Anterior cingulate cortex (tissue), 58 donors: ENCODE results near the gene ASS1.
A peak's percentile ranks its signal among the peaks of the same experiment; 100 is the strongest.
"Not testable (repeated sequence)": the region's sequence is repeated elsewhere in the genome, so short reads cannot be mapped to it uniquely, and the experiment has no call there.

Source experiments
- DNase-seq, 58 donors: peaks; one replicate each; lab custom pipeline; 2025; lab: John Stamatoyannopoulos, UW

Gene ASS1

GRCh38 chr9:130444565-130445221 lies at the start of gene ASS1:
ASS1 (plus strand) TSS chr9:130444961; CDS start chr9:130452229, 7,268 bp downstream.
- DNase-seq: peak in 19 of 58 donors; percentile 6 to 52 (median 23)

DNA sequence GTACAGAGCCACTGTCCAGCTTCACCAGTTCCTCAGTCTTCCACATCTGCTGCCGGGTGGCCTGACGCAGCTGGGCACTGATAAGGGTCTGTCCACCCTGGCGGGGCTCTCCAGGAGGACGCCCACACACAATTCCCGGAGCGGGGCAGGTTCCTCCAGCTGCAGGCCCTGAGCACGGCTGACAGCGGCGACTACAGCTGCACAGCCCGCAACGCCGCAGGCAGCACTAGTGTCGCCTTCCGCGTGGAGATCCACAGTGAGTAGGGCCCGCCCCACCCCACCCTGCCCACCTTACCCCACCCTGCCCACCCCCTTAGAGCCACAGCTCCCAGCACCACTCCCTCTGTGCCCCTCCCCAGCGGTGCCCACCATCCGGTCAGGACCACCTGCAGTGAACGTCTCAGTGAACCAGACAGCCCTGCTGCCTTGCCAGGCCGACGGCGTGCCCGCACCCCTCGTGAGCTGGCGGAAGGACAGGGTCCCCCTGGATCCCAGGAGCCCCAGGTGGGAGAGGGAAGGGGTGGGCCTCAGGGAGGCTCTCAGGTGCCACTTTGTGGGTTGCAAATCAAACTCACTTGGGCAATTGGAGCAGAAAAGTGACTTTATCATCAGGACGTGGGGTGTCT lies 48.8 kb upstream of the ASS1 start:
- no peak for DNase-seq

DNA sequence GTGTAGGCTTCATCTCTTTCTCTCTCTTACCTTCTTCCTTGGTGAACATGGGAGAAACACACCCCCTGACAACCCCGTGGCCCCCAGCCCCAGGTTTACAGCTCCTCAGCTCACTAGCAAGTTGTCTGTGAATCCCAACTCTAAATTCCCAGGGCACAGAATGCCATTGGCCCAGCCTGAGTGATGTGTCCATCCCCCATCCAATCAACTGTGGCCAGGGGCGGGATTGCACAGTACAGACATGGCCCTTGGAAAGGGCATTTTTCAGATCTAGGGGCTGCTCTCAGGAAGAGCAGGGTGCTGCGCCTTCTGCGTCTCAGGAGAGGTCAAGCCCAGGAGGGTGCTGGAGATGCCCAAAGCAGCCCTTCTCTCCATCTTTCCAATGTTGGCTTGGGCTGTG lies 48.2 kb upstream of the ASS1 start:
- no peak for DNase-seq

- no peak for DNase-seq
These were observed 46.1 kb upstream of the ASS1 start for GRCh38 chr9:130398487-130399240.

- DNase-seq: no peak
These were observed 45.0 kb upstream of the ASS1 start for GRCh38 chr9:130399768-130400167.

DNA sequence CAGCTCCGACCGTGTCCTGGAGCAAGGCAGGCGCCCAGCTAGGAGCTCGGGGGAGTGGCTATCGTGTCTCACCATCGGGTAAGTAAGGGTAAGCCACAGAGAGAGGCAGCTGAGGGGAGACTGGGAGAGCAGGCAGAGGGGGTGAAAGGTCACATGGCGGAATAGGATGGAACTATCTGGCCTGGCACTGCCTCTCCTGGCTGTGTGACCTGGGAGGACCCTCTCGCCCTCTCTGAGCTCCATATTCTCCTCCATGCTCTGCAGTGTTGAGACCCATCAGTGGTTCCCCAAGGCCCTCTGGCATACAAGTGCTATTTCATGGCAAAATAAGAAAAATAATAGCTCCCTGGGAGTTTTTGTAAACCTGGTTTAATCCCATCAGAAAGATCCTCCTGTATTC lies 43.9 kb upstream of the ASS1 start:
- no peak for DNase-seq

GRCh38 chr9:130401742-130402141 lies 43.0 kb upstream of the ASS1 start:
- not testable (repeated sequence) for DNase-seq

GRCh38 chr9:130402243-130402642 lies 42.5 kb upstream of the ASS1 start:
- no peak for DNase-seq

DNA sequence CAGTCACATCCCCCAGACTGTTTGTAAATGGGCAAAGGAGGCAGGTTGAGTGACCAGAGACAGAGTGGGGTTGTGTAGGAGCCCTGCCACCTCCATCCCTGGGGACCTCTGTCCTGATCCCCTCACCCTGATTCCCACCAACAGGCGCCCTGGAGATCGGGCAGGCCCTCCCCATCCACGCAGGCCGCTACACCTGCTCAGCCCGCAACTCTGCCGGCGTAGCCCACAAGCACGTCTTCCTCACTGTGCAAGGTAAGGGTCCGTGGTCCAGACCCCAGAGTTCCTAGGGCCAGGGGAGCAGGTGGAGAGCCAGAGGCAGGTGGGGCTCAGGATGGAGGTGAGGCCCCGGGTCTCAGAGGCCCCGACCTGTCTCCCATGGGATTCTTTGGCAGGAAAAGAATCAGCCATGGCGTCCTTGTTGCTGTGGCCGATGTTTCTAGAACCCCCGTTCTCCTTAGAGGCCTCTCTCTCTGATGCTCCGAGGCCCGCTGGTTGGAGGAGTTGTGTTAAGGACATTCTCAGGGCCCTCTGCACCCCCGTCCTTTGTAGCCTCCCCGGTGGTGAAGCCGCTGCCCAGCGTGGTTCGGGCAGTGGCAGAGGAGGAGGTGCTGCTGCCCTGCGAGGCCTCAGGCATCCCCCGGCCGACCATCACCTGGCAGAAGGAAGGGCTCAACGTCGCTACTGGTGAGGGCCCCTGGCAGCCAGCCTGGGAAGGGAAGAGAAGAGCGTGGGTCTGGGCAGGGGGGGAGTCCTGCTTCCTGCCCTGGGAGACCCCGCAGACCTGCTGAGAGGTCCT lies 41.9 kb upstream of the ASS1 start:
- no peak for DNase-seq

DNA sequence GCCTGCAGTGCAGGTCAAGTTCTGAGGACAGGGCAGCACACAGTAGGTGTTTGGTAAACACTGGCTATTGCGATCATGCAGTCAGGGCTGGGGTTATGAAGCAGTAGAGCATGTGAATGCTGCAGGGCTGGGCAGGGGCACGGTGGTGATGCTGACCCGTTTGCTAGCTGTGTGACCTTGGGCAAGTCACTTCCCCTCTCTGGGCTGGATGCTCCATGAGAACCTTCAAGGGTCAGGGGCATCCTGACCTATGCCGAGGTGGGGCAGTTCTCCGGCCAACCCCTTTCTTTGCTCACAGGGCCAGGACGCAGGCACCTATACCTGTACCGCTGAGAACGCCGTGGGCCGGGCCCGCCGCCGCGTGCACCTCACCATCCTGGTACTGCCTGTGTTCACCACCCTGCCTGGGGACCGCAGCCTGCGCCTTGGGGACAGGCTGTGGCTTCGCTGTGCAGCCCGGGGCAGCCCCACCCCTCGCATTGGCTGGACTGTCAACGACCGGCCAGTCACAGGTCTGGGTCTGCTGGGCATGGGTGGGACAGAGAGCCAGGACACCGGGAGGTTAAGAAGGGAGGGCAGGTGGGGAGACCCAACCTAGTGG lies 39.0 kb upstream of the ASS1 start:
- no peak for DNase-seq

GRCh38 chr9:130406278-130406895 lies 38.4 kb upstream of the ASS1 start:
- no peak for DNase-seq

DNA sequence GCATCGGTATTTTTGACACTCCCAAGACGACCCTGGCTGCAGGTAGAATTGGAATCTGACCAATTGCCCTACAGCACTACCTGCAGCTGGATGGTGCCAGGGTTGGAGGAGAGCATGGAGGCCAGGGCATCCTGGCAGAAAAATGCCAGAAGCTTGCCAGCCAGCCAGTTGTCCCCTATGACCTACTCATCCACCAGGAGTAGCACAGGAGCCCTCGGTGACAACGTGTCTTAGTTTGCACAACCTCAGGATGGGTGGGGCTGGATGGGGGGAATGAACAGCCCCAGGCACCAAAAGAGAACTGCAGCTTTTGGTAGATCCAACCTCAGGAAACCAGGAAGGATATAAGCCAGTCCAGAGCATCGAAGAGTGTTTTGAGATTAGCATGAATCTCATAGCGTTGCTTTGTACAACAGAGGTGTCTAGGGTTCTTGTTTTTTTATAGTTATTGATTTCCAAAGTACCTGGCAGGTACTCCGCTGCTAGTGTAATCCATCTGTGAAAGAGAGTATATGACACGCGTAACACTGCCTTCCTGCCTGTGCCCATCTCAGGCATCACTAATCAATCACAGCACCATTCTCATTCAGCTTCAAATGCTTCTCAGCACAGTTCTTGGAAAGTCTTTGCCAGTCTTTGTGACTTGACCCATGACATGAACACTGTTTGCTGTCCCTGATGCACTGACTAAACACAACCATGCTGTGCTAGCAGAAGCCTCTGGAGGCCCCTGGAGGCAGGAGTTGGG lies 36.7 kb upstream of the ASS1 start:
- no peak for DNase-seq

DNA sequence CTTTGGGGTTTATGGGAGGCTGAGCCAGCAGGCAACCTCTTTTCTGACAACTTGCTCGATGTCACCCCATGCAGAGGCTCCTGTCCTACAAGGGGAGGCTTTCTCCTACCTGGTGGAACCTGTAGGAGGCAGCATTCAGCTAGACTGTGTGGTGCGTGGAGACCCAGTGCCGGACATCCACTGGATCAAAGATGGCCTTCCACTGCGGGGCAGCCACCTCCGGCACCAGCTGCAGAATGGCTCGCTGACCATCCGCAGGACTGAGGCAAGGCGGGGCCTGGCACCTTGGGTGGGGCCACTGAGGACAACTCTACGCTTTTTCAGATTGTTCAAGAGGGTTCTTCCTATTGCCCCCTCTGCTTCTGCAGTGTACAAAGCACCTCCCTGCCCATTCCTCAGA lies 36.1 kb upstream of the ASS1 start:
- DNase-seq: no peak

DNA sequence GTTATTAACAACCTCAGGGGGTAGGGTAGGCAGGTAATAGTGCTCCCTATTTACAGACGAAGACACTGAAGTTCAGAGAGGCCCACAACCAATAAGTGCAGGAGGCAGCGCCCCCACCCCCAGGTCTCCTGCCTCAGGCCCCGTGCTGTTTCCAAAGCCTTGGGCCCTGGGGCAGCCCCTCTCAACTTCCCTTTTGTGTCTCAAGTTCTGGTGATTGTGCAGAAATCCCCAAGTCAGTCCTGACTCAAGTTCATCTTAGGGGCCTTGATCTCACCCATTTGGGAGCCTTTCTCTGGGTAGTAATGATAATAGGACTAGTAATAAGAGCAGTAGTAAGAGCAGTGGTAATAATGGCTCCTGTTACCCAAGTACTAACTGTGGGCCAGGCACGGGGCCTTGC lies 35.5 kb upstream of the ASS1 start:
- DNase-seq: no peak

DNA sequence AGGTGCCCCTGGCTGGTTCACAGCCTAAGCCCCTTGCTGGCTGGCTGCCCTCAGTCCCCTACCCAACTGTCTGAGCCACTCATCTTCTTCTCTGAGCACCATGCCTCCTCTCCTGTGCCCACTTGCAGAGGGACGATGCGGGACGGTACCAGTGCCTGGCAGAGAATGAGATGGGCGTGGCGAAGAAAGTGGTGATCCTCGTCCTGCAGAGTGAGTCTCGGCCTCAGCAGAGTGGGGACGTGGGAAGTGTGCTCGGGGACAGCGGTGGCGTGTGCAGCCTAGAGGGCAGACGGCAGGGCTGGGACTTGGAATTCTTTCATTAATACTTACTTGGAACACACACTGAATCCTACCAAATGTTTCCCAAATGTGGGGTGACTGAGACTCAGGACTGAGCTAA lies 34.3 kb upstream of the ASS1 start:
- DNase-seq: no peak

DNA sequence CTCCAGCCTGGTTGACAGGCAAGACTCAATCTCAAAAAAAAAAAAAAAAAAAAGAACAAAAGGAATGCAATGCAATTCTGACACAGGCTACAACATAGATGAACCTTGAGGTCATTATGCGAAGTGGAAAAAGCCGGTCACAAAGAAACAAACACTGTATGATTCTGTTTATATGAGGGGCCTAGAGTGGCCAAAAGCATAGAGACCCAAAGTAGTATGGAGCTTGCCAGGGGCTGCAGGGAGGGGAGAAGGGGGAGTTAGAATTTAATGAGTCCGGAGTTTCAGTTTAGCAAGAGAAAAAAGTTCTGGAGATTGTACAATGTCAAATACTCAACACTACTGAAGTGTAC lies 33.2 kb upstream of the ASS1 start:
- no peak for DNase-seq

DNA sequence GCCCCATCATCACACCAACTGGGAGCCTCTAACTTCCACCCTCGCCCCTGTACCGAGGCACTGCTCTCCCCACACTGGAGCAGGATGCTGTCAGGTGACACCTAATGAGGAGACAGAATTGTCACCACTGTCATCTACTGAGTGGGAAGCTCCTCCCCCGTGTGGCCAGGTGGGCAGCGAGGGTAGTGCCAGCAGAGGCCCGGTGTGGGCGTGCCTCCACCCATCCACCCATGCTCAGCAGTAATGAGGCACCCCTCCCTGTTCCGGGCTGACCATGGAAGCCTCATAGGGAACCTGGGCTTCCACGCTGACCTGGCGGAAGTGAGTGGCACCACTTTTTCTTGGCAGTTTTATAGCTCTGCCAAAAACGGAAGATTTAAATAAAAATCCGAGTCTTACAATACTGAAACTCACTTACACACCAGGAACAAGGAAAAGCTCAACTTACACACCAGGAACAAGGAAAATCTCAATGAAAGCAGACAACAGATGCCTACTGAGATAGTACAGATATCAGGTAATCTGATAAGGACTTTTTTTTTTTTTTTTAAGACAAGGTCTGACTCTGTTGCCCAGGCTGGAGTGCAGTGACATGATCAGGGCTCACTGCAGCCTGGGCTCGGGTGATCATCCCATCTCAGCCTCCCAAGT lies 30.6 kb upstream of the ASS1 start:
- no peak for DNase-seq

DNA sequence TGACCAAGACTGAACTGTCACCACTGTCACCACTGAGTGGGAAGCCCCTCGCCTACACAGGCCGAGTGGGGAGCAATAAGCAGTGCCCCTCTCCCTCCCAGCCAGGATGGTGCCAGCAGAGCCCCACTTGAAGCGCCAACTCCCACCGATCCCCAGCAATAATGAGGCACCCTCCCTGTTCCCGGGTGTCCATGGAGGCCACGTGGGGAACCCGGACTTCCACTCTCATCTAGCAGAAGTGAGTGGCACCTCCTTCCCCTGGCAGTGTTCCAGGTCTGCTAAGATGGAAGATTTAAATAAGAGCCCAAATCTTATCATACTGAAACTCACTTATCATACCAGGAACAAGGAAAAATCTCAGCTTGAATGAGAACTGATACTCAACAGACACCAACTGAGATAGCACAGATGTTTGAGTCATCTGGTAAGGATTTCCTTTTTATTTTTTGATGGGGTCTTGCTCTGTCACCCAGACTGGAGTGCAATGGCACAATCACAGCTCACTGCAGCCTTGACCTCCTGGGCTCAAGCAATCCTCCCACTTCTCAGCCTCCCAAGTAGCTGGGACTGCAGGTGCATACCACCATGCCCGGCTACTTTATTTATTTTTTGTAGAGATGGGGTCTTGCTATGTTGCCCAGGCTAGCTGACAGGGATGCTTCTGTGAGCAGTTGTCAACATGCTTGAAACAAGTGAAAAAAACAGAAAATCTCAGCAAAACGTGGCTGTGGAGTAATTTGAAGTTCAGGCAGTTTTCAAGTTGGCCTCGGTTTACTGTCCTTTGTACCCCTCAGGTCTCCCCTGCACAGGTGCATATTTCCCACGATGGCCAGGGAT lies 29.6 kb upstream of the ASS1 start:
- no peak for DNase-seq
